ENCODE results near the gene PLEKHA7.

Gene PLEKHA7

GRCh38 chr11:16841481-16841880, 172.7 kb downstream of the PLEKHA7 start:
- DNase-seq (ENCODE audit: low read depth): no peak

- DNase-seq (ENCODE audit: low read depth): no peak
Measured at GRCh38 chr11:16840951-16841350, 173.3 kb downstream of the PLEKHA7 start.

GRCh38 chr11:16839821-16840220, 174.4 kb downstream of the PLEKHA7 start:
- no peak for DNase-seq (ENCODE audit: low read depth)

- DNase-seq (ENCODE audit: low read depth): no peak
Measured at GRCh38 chr11:16834384-16834783, 179.8 kb downstream of the PLEKHA7 start.

GRCh38 chr11:16833026-16833425, 181.2 kb downstream of the PLEKHA7 start:
- DNase-seq (ENCODE audit: low read depth): no peak

- no peak for DNase-seq (ENCODE audit: low read depth)
Measured at GRCh38 chr11:16832193-16832539, 182.0 kb downstream of the PLEKHA7 start.

- DNase-seq (ENCODE audit: low read depth): no peak
Measured at GRCh38 chr11:16831316-16832192, 182.7 kb downstream of the PLEKHA7 start.

- no peak for DNase-seq (ENCODE audit: low read depth)
Measured at GRCh38 chr11:16827139-16827538, 187.1 kb downstream of the PLEKHA7 start.

- no peak for DNase-seq (ENCODE audit: low read depth)
Measured at GRCh38 chr11:16825968-16826367, 188.2 kb downstream of the PLEKHA7 start.

- DNase-seq (ENCODE audit: low read depth): no peak
Measured at GRCh38 chr11:16825101-16825500, 189.1 kb downstream of the PLEKHA7 start.

GRCh38 chr11:16820324-16821092, 193.7 kb downstream of the PLEKHA7 start:
- DNase-seq (ENCODE audit: low read depth): peak; percentile 64

GRCh38 chr11:16818284-16818683, 195.9 kb downstream of the PLEKHA7 start:
- DNase-seq (ENCODE audit: low read depth): no peak

GRCh38 chr11:16817351-16817750, 196.9 kb downstream of the PLEKHA7 start:
- no peak for DNase-seq (ENCODE audit: low read depth)

- no peak for DNase-seq (ENCODE audit: low read depth)
Measured at GRCh38 chr11:16816358-16817270, 197.6 kb downstream of the PLEKHA7 start.

GRCh38 chr11:16815047-16815767, 199.0 kb downstream of the PLEKHA7 start:
- no peak for DNase-seq (ENCODE audit: low read depth)

GRCh38 chr11:16814410-16815046, 199.7 kb downstream of the PLEKHA7 start:
- no peak for DNase-seq (ENCODE audit: low read depth)

- no peak for DNase-seq (ENCODE audit: low read depth)
Measured at GRCh38 chr11:16813126-16813525, 201.1 kb downstream of the PLEKHA7 start.

- DNase-seq (ENCODE audit: low read depth): no peak
Measured at GRCh38 chr11:16812274-16812673, 201.9 kb downstream of the PLEKHA7 start.

GRCh38 chr11:16811136-16812020, 202.8 kb downstream of the PLEKHA7 start:
- DNase-seq (ENCODE audit: low read depth): no peak
